ENCODE data around the gene HUNK.

DNA sequence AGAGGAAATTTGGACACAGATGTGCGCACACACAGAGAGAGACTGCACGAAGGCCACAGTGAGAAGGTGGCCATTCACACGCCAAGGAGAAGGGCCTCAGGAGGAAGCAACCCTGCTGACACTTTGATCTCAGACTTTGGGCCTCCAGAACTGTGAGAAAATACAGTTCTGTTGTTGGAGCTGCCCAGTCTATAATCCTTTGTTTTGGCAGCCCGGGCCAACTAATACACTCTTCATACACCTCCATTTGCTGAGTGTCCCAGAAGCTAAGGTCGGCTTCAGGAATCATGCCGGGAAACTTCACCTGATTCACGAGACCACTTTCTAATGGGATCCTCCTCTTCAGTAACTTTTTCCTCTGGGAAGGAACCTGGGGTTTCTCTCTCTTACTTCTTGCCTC is 23.2 kb downstream of the HUNK start:
- TF ChIP-seq POLR2A (IDR thresholded peaks at IDR 0.05) (no peak), POLR2AphosphoS5 (IDR thresholded peaks at IDR 0.05) (no peak), EP300 (IDR thresholded peaks at IDR 0.05) (no peak)
- TF ChIP-seq, protein P1, sequence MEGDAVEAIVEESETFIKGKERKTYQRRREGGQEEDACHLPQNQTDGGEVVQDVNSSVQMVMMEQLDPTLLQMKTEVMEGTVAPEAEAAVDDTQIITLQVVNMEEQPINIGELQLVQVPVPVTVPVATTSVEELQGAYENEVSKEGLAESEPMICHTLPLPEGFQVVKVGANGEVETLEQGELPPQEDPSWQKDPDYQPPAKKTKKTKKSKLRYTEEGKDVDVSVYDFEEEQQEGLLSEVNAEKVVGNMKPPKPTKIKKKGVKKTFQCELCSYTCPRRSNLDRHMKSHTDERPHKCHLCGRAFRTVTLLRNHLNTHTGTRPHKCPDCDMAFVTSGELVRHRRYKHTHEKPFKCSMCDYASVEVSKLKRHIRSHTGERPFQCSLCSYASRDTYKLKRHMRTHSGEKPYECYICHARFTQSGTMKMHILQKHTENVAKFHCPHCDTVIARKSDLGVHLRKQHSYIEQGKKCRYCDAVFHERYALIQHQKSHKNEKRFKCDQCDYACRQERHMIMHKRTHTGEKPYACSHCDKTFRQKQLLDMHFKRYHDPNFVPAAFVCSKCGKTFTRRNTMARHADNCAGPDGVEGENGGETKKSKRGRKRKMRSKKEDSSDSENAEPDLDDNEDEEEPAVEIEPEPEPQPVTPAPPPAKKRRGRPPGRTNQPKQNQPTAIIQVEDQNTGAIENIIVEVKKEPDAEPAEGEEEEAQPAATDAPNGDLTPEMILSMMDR (IDR thresholded peaks at IDR 0.05), result no peak

Data from sigmoid colon (tissue), 4 donors.